GM20000 (cell line): ENCODE results near the gene STIM2.
A peak's percentile ranks its signal among the peaks of the same experiment; 100 is the strongest.

Source experiments
- DNase-seq: peaks from one replicate; pipeline ENCODE4 v3.0.0; 2012; ENCODE audit warnings: low spot score
- CTCF ChIP-seq: IDR thresholded peaks from 2 replicates; pipeline ENCODE4 v1.5.1; 2012; ENCODE audit warnings: mild to moderate bottlenecking, control low read depth; ENCODE audit errors: extremely low read depth, missing control alignments

Gene STIM2

GRCh38 chr4:26993967-26994366, 133.3 kb downstream of the STIM2 start:
- no peak for TF ChIP-seq CTCF
- no peak for DNase-seq

- no peak for TF ChIP-seq CTCF
These were observed 134.7 kb downstream of the STIM2 start for GRCh38 chr4:26995316-26995715.

GRCh38 chr4:26996745-26997144, 136.1 kb downstream of the STIM2 start:
- TF ChIP-seq CTCF = no peak
- DNase-seq = no peak

More at GRCh38 chr4:26995316-26995715, 134.7 kb downstream of the STIM2 start:
- no peak for DNase-seq

- no peak for DNase-seq
- TF ChIP-seq CTCF = no peak
These were observed 139.0 kb downstream of the STIM2 start for GRCh38 chr4:26999689-27000088.

GRCh38 chr4:27000122-27000521, 139.5 kb downstream of the STIM2 start:
- TF ChIP-seq CTCF = no peak
- no peak for DNase-seq

GRCh38 chr4:27000820-27001219, 140.2 kb downstream of the STIM2 start:
- TF ChIP-seq CTCF = peak; percentile 15

GRCh38 chr4:27001398-27002164, 140.9 kb downstream of the STIM2 start:
- no peak for TF ChIP-seq CTCF
- DNase-seq = no peak

More at GRCh38 chr4:27000820-27001219, 140.2 kb downstream of the STIM2 start:
- DNase-seq = no peak
